NCI-H510A treated with DMSO at 0.1 percent for 48 hours (cell line): ENCODE measurements around the gene DIDO1.

Experiments
- DNase-seq: peaks from one replicate; lab custom pipeline; 2025; lab: John Stamatoyannopoulos, UW

The DIDO1 gene

GRCh38 chr20:62879275-62880146 is 46.8 kb downstream of the DIDO1 start:
- DNase-seq, result no peak

- no peak for DNase-seq
These were observed 47.9 kb downstream of the DIDO1 start for GRCh38 chr20:62878244-62879038.

- DNase-seq, result no peak
These were observed 49.1 kb downstream of the DIDO1 start for GRCh38 chr20:62876902-62877816.

- no peak for DNase-seq
These were observed 49.8 kb downstream of the DIDO1 start for GRCh38 chr20:62876501-62876901.

- peak; percentile 87 for DNase-seq
These were observed 50.6 kb downstream of the DIDO1 start for GRCh38 chr20:62875419-62876361.

- DNase-seq, result no peak
These were observed 51.4 kb downstream of the DIDO1 start for GRCh38 chr20:62874964-62875344.

- DNase-seq, result peak; percentile 49
These were observed 52.6 kb downstream of the DIDO1 start for GRCh38 chr20:62873681-62874031.

GRCh38 chr20:62873280-62873679 is 53.0 kb downstream of the DIDO1 start:
- no peak for DNase-seq

GRCh38 chr20:62872862-62873261 is 53.4 kb downstream of the DIDO1 start:
- DNase-seq, result no peak

- peak; percentile 64 for DNase-seq
These were observed 54.0 kb downstream of the DIDO1 start for GRCh38 chr20:62872184-62872847.

GRCh38 chr20:62864207-62864606 is 62.1 kb downstream of the DIDO1 start:
- DNase-seq, result no peak

- DNase-seq, result peak; percentile 57
These were observed 64.5 kb downstream of the DIDO1 start, which contains the start of gene TCFL5 for GRCh38 chr20:62861726-62862336. Gene TCFL5 (minus strand): TSS chr20:62861822. CDS start chr20:62861670, 152 bp downstream.

- DNase-seq, result no peak
These were observed 65.2 kb downstream of the DIDO1 start for GRCh38 chr20:62860924-62861691.

GRCh38 chr20:62860391-62860923 is 65.8 kb downstream of the DIDO1 start:
- peak; percentile 38 for DNase-seq

- no peak for DNase-seq
These were observed 66.6 kb downstream of the DIDO1 start for GRCh38 chr20:62859721-62860120.

- DNase-seq, result no peak
These were observed 68.1 kb downstream of the DIDO1 start for GRCh38 chr20:62858058-62858830.

GRCh38 chr20:62856931-62857619 is 69.2 kb downstream of the DIDO1 start:
- no peak for DNase-seq
